PC-3 (cell line): ENCODE results near the gene PEX6.
"Not testable (repeated sequence)": the region's sequence is repeated elsewhere in the genome, so short reads cannot be mapped to it uniquely, and the experiment has no call there.

Source experiments
- CTCF ChIP-seq: fragments of 300-600 bp; sonication (generic); conservative IDR thresholded peaks from 2 replicates; pipeline ENCODE4 v1.5.1; 2017; ENCODE audit warnings: antibody characterized with exemption, low read depth, mild to moderate bottlenecking, low read length
- EZH2 ChIP-seq: fragments of 300-600 bp; sonication (generic); IDR thresholded peaks from one replicate; pipeline ENCODE4 v1.6.1; 2017; ENCODE audit warnings: antibody characterized with exemption, mild to moderate bottlenecking, low read length; ENCODE audit not compliant: unreplicated experiment

GRCh38 chr6:42998205-42998604 is 19.2 kb upstream of the PEX6 start:
- not testable (repeated sequence) for TF ChIP-seq CTCF, EZH2
